ENCODE results near the gene CFAP92. TPM values are rescaled to one million over a fixed set of nuclear protein-coding genes. Genes with fewer than 3 reads are reported as not detected.

CFAP92 gene
- total RNA-seq, 2 experiments from 2014 or later: 0.19 to 0.45 TPM

- no peak for TF ChIP-seq CTCF (IDR thresholded peaks at IDR 0.05)
These were observed 20.3 kb upstream of the CFAP92 start for GRCh38 chr3:129014148-129014547.

DNA sequence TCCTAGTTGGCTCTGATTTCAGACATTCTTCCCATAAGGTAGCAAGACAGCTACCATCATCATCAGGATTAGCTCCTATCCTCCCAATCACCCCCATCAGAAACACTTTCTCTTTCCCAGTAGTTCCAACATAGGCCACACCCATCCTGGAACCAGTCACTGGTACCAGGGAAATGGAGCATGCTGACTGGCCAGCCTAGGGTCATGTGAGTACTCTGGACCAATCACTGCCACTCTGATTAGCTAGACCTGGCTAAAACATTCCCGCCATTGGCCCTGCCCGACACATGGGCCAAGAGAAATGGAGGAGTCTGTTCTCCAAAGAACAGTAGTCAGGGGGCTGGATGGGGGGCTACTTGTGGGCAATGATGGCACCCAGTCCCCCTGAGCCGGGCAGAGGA lies 19.6 kb upstream of the CFAP92 start:
- intact Hi-C loops (cut with DNase I, micrococcal nuclease): no loop called here
- no peak overlapping the region for H3K4me3 ChIP-seq (ENCODE audit: low read length)
- ChIA-PET CTCF (interaction anchor here (1.9 to 7.6 kb wide), 3 partner anchors 10 to 43 kb away, joined by 5 to 56 read pairs (median 47); no protein-coding TSS in a partner anchor), POLR2A (interaction anchor here (1.4 to 3.9 kb wide), 3 partner anchors 13 to 107 kb away, joined by 4 to 41 read pairs (median 11); partner anchors contain the start of genes CFAP92 and RAB43)
- DNase-seq (no peak), ATAC-seq (ENCODE audit: poor library complexity) (no peak)
- no peaks in the 10 kb centered on the region for H3K27me3 ChIP-seq (ENCODE audit: control insufficient read depth in 1 of 2, insufficient read depth in 2 of 2, low read length in 2 of 2)
- peaks cover 40% of the 10 kb centered on the region for H3K4me1 Mint-ChIP-seq (ENCODE audit: low read depth)
- no peaks in the 10 kb centered on the region for H3K9me3 Mint-ChIP-seq
- no peaks in the 10 kb centered on the region for H3K9me3 ChIP-seq (ENCODE audit: control insufficient read depth in 1 of 2, insufficient read depth in 1 of 2, low read length in 2 of 2)
- H3K36me3 ChIP-seq (ENCODE audit: insufficient read depth, low read length): no peaks in the 10 kb centered on the region
- no peaks in the 10 kb centered on the region for H3K36me3 Mint-ChIP-seq (ENCODE audit: low read depth)
- no peak overlapping the region for H3K4me3 Mint-ChIP-seq
- H3K27me3 Mint-ChIP-seq: no peaks in the 10 kb centered on the region
- peak overlapping the region; percentile 80 for H3K27ac Mint-ChIP-seq
- H3K4me1 ChIP-seq (ENCODE audit: insufficient read depth, low read length): peaks cover 42% of the 10 kb centered on the region
- H3K27ac ChIP-seq (ENCODE audit: low read depth in 1 of 2, low read length in 2 of 2): no peak overlapping the region
- TF ChIP-seq CTCF (IDR thresholded peaks at IDR 0.05): no peak

More at GRCh38 chr3:129014148-129014547, 20.3 kb upstream of the CFAP92 start:
- ChIA-PET CTCF (interaction anchor here (4.4 to 7.6 kb wide), 3 partner anchors 10 to 44 kb away, joined by 28 to 56 read pairs (median 47); no protein-coding TSS in a partner anchor), POLR2A (interaction anchor here (1.4 to 3.9 kb wide), 4 partner anchors 13 to 235 kb away, joined by 4 to 90 read pairs (median 24); partner anchors contain the start of genes CFAP92, COPG1 and RAB43)
- intact Hi-C loops (cut with DNase I, micrococcal nuclease): no loop called here
- Histone ChIP-seq H3K9me3 (ENCODE audit: control insufficient read depth in 1 of 2, insufficient read depth in 1 of 2, low read length in 2 of 2) (no peaks in the 10 kb centered on the region), H3K4me1 (ENCODE audit: insufficient read depth, low read length) (peaks cover 46% of the 10 kb centered on the region), H3K27ac (ENCODE audit: low read depth in 1 of 2, low read length in 2 of 2) (no peak overlapping the region), H3K4me3 (ENCODE audit: low read length) (no peak overlapping the region), H3K27me3 (ENCODE audit: control insufficient read depth in 1 of 2, insufficient read depth in 2 of 2, low read length in 2 of 2) (no peaks in the 10 kb centered on the region), H3K36me3 (ENCODE audit: insufficient read depth, low read length) (no peaks in the 10 kb centered on the region)
- H3K9me3 Mint-ChIP-seq: no peaks in the 10 kb centered on the region
- H3K27ac Mint-ChIP-seq: peak overlapping the region; percentile 80
- H3K4me3 Mint-ChIP-seq: no peak overlapping the region
- no peaks in the 10 kb centered on the region for H3K27me3 Mint-ChIP-seq
- no peaks in the 10 kb centered on the region for H3K36me3 Mint-ChIP-seq (ENCODE audit: low read depth)
- no peak for DNase-seq
- H3K4me1 Mint-ChIP-seq (ENCODE audit: low read depth): peaks cover 45% of the 10 kb centered on the region
- no peak for ATAC-seq (ENCODE audit: poor library complexity)

- H3K27me3 Mint-ChIP-seq: no peaks in the 10 kb centered on the region
- Histone ChIP-seq H3K36me3 (ENCODE audit: insufficient read depth, low read length) (no peaks in the 10 kb centered on the region), H3K27me3 (ENCODE audit: control insufficient read depth in 1 of 2, insufficient read depth in 2 of 2, low read length in 2 of 2) (no peaks in the 10 kb centered on the region), H3K9me3 (ENCODE audit: control insufficient read depth in 1 of 2, insufficient read depth in 1 of 2, low read length in 2 of 2) (no peaks in the 10 kb centered on the region), H3K4me3 (ENCODE audit: low read length) (no peak overlapping the region), H3K4me1 (ENCODE audit: insufficient read depth, low read length) (peaks cover 18% of the 10 kb centered on the region), H3K27ac (ENCODE audit: low read depth in 1 of 2, low read length in 2 of 2) (no peak overlapping the region)
- H3K4me1 Mint-ChIP-seq (ENCODE audit: low read depth): peaks cover 20% of the 10 kb centered on the region
- H3K27ac Mint-ChIP-seq: no peak overlapping the region
- no peaks in the 10 kb centered on the region for H3K36me3 Mint-ChIP-seq (ENCODE audit: low read depth)
- H3K4me3 Mint-ChIP-seq: no peak overlapping the region
- intact Hi-C loops (cut with DNase I, micrococcal nuclease): no loop called here
- ChIA-PET POLR2A (no interaction called here), CTCF (interaction anchor here (7.6 kb wide), 1 partner anchor 17 kb away, joined by 56 read pairs; no protein-coding TSS in a partner anchor)
- ATAC-seq (ENCODE audit: poor library complexity) (no peak), DNase-seq (no peak)
- no peaks in the 10 kb centered on the region for H3K9me3 Mint-ChIP-seq
- TF ChIP-seq CTCF (IDR thresholded peaks at IDR 0.05): no peak
These were observed 16.6 kb upstream of the CFAP92 start for GRCh38 chr3:129010310-129010956.
